ENCODE data around the gene MEIS2. TPM values are rescaled to one million over a fixed set of nuclear protein-coding genes. Genes with fewer than 3 reads are reported as not detected.

MEIS2 gene
- total and polyA plus RNA-seq, 7 donors, result 1.4 to 154 (median 76.0) TPM

DNA sequence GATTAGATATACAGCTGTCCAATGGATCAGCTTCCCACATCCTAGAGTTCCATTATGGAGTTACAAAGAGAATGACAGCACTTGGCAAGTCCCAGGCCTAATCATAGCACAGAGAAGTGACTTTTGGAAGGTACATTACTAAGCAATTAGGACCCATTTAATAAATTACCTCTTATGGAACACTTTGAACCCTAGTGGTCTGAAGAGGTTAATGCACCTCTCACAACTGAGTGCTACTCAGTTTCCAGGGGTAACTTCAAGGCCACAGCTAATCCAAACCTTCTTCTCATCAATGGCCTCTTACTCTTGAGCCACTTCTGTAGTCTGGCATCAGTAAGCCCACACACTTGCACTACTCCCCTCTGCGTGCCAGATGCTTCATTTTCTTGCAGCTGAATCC is 34.9 kb upstream of the MEIS2 start:
- H3K27ac ChIP-seq, result no peak overlapping the region
- no peaks in the 10 kb centered on the region for H3K9me3 ChIP-seq
- intact Hi-C loops (cut with DNase I), result loop anchor here (2.0 to 10.0 kb wide), 4 partner anchors 490 to 1590 kb away; partner anchors contain the start of gene DPH6
- H3K4me1 ChIP-seq, result peaks cover 0 to 40% (median 20%) of the 10 kb centered on the region in 4 donors
- 63 to 70% methylated on average over 1 of the region's 1 CpG for WGBS, 2 donors
- H3K27me3 ChIP-seq, result no peaks in the 10 kb centered on the region
- no peaks in the 10 kb centered on the region for H3K36me3 ChIP-seq
- DNase-seq, result no peak
- TF ChIP-seq POLR2A (IDR thresholded peaks at IDR 0.05) (no peak), POLR2AphosphoS5 (IDR thresholded peaks at IDR 0.05) (no peak), EP300 (IDR thresholded peaks at IDR 0.05) (no peak)
- TF ChIP-seq, protein P1, sequence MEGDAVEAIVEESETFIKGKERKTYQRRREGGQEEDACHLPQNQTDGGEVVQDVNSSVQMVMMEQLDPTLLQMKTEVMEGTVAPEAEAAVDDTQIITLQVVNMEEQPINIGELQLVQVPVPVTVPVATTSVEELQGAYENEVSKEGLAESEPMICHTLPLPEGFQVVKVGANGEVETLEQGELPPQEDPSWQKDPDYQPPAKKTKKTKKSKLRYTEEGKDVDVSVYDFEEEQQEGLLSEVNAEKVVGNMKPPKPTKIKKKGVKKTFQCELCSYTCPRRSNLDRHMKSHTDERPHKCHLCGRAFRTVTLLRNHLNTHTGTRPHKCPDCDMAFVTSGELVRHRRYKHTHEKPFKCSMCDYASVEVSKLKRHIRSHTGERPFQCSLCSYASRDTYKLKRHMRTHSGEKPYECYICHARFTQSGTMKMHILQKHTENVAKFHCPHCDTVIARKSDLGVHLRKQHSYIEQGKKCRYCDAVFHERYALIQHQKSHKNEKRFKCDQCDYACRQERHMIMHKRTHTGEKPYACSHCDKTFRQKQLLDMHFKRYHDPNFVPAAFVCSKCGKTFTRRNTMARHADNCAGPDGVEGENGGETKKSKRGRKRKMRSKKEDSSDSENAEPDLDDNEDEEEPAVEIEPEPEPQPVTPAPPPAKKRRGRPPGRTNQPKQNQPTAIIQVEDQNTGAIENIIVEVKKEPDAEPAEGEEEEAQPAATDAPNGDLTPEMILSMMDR (IDR thresholded peaks at IDR 0.05), result no peak
- no peak overlapping the region for H3K4me3 ChIP-seq

DNA sequence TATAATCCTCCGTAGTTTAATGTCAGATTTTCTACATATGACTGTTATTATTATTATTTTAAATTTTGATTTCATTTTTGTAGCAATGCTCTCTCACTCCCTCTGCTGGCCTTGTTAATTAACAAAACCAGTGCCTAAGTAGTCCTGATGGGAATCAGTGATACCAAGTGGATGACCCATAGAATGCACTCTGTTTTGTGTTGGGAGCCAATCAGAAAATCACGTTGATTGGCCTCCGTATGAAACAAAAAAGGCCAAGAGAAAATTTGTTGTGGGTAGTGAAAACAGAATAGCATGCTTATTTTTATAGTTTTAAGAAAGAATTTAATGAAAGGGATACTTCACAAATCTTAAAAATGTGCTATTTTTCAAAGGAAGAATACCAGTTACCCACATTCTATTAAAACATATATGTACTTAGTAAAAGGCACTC is 34.4 kb upstream of the MEIS2 start:
- TF ChIP-seq, protein P1 (IDR thresholded peaks at IDR 0.05), result peak; percentile 64 to 84 (median 73)
- TF ChIP-seq POLR2A (IDR thresholded peaks at IDR 0.05) (no peak), POLR2AphosphoS5 (IDR thresholded peaks at IDR 0.05) (no peak), EP300 (IDR thresholded peaks at IDR 0.05) (no peak)
- 34 to 50% methylated on average over 3 of the region's 3 CpGs for WGBS, 2 donors
- peaks cover 0 to 42% (median 21%) of the 10 kb centered on the region in 4 donors for H3K4me1 ChIP-seq
- H3K36me3 ChIP-seq, result no peaks in the 10 kb centered on the region
- H3K4me3 ChIP-seq, result no peak overlapping the region
- no peaks in the 10 kb centered on the region for H3K27me3 ChIP-seq
- H3K9me3 ChIP-seq, result no peaks in the 10 kb centered on the region
- no peak overlapping the region for H3K27ac ChIP-seq
- no peak for DNase-seq
- intact Hi-C loops (cut with DNase I), result loop anchor here (2.0 to 10.0 kb wide), 6 partner anchors 37 to 1590 kb away; partner anchors contain the start of gene DPH6

GRCh38 chr15:37134244-37134643 is 33.9 kb upstream of the MEIS2 start:
- no peaks in the 10 kb centered on the region for H3K27me3 ChIP-seq
- WGBS, 2 donors, result 90 to 93% methylated on average over 1 of the region's 1 CpG
- H3K4me3 ChIP-seq, result no peak overlapping the region
- no peak for DNase-seq
- no peaks in the 10 kb centered on the region for H3K36me3 ChIP-seq
- no peak for TF ChIP-seq POLR2A (IDR thresholded peaks at IDR 0.05)
- TF ChIP-seq, protein P1 (IDR thresholded peaks at IDR 0.05), result no peak
- TF ChIP-seq POLR2AphosphoS5 (IDR thresholded peaks at IDR 0.05), result no peak
- no peak for TF ChIP-seq EP300 (IDR thresholded peaks at IDR 0.05)
- peaks cover 0 to 42% (median 21%) of the 10 kb centered on the region in 4 donors for H3K4me1 ChIP-seq
- H3K27ac ChIP-seq, result peak overlapping the region in 3 of 4 donors; percentile 60 to 67 (median 61)
- no peaks in the 10 kb centered on the region for H3K9me3 ChIP-seq
- intact Hi-C loops (cut with DNase I), result loop anchor here (2.0 to 10.0 kb wide), 6 partner anchors 37 to 1589 kb away; partner anchors contain the start of gene DPH6

DNA sequence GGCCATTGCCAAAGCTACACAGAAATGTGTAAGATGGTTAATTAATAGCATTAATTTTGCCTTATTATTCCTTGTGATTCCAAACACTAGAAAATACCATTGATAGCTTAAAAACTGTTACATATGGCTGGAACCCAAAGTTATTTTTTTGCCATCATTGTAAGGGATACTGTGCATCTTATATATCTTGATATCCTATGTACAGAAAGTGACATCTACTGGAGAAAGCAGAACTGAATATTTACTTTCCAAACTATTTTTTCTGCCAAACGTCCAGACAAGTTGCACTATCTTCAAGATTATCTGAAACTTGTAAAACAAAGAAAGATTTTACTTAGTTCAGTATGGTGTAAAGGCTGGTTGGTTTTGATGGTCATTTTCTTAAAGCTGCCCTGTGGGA is 33.3 kb upstream of the MEIS2 start:
- Histone ChIP-seq H3K27me3 (no peaks in the 10 kb centered on the region), H3K4me1 (peaks cover 0 to 42% (median 21%) of the 10 kb centered on the region in 4 donors), H3K9me3 (no peaks in the 10 kb centered on the region), H3K27ac (peak overlapping the region in 3 of 4 donors; percentile 60 to 67 (median 61)), H3K36me3 (no peaks in the 10 kb centered on the region), H3K4me3 (no peak overlapping the region)
- intact Hi-C loops (cut with DNase I), result loop anchor here (2.0 to 10.0 kb wide), 8 partner anchors 27 to 1589 kb away; partner anchors contain the start of gene DPH6
- 0 to 4% methylated on average over 1 of the region's 1 CpG for WGBS, 2 donors
- TF ChIP-seq, protein P1 (IDR thresholded peaks at IDR 0.05), result peak in 2 of 4 experiments; percentile 10 to 44
- TF ChIP-seq POLR2AphosphoS5 (IDR thresholded peaks at IDR 0.05) (no peak), EP300 (IDR thresholded peaks at IDR 0.05) (no peak)
- no peak for DNase-seq
